ENCODE results near the gene FBXO31. TPM values are rescaled to one million over a fixed set of nuclear protein-coding genes. Genes with fewer than 3 reads are reported as not detected.

FBXO31 gene
- total and polyA plus RNA-seq, 10 of the 15 experiments (the other 5 are each of a cell fraction or from before 2014, with no cell fraction given) = 0.19 to 33.1 (median 10.3) TPM

DNA sequence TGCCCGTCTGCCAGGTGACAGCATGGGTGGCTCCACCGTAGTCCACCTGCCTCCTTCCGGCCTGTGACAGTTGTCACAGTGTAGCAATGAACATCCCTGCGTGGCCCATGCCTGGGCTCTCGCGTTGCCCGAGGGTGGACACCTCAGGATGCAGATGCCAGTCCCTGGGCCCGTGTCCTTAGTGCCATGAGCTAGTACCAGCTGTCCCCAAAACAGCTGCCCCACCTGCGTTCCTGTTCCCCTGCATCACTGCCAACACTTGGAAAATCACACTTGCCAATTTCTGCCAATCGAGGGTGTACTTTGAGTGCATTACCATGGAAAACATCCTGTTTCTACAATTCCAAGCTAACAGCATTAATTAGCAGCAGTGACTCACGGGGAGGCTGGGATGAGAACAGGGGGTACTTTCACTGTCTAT lies 57.4 kb downstream of the FBXO31 start (continued):
- TF ChIP-seq, protein P1, sequence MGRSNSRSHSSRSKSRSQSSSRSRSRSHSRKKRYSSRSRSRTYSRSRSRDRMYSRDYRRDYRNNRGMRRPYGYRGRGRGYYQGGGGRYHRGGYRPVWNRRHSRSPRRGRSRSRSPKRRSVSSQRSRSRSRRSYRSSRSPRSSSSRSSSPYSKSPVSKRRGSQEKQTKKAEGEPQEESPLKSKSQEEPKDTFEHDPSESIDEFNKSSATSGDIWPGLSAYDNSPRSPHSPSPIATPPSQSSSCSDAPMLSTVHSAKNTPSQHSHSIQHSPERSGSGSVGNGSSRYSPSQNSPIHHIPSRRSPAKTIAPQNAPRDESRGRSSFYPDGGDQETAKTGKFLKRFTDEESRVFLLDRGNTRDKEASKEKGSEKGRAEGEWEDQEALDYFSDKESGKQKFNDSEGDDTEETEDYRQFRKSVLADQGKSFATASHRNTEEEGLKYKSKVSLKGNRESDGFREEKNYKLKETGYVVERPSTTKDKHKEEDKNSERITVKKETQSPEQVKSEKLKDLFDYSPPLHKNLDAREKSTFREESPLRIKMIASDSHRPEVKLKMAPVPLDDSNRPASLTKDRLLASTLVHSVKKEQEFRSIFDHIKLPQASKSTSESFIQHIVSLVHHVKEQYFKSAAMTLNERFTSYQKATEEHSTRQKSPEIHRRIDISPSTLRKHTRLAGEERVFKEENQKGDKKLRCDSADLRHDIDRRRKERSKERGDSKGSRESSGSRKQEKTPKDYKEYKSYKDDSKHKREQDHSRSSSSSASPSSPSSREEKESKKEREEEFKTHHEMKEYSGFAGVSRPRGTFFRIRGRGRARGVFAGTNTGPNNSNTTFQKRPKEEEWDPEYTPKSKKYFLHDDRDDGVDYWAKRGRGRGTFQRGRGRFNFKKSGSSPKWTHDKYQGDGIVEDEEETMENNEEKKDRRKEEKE (IDR thresholded peaks at IDR 0.05) = no peak

DNA sequence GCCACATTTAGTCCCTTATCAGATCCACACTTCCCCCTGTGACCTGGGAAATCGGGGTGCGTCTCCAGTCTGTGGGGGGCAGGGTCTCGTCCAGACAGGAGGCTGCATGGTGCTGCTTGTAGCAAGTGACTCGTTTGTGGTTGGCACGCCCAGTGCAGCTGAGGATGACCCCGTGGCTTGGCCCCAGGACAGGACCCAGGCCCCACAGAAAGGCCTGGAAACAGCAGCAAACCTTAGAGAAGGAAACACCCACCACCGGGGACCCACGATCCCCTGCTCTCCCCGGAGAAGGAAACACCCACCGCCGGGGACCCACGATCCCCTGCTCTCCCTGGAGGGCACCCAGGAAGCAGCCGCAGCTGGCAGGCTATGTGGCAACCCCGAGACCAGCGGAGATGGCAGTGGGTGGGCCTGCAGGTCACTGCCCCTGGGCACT lies 58.1 kb downstream of the FBXO31 start:
- Histone ChIP-seq H3K27me3 (replicated peaks in 1 of 2; ENCODE audit: control insufficient read depth in 2 of 2, insufficient read depth in 2 of 2, low read length in 1 of 2) (no peaks in the 10 kb centered on the region), H3K79me2 (ENCODE audit: control insufficient read depth, insufficient read depth, low read length) (no peaks in the 10 kb centered on the region), H3K4me1 (ENCODE audit: control insufficient read depth, insufficient read depth, low read length) (no peaks in the 10 kb centered on the region), H3K27ac (ENCODE audit: control insufficient read depth, insufficient read depth) (no peak overlapping the region), H3K4me3 (no peak overlapping the region), H2AFZ (ENCODE audit: control insufficient read depth, low read depth, low read length) (no peak overlapping the region), H3K9ac (ENCODE audit: control insufficient read depth, insufficient read depth, low read length) (no peak overlapping the region), H3K9me3 (replicated peaks; ENCODE audit: control insufficient read depth, insufficient read depth, low read length) (no peaks in the 10 kb centered on the region), H3K36me3 (ENCODE audit: control insufficient read depth in 2 of 2, insufficient read depth in 2 of 2, low read length in 1 of 2) (peaks cover 4 to 12% of the 10 kb centered on the region in 2 experiments; a peak in 3 of 4 replicates), H4K20me1 (ENCODE audit: control insufficient read depth, insufficient read depth) (no peaks in the 10 kb centered on the region; the same call in 1 of the 2 replicates), H3K4me2 (ENCODE audit: control insufficient read depth, insufficient read depth) (no peak overlapping the region)
- ATAC-seq = no peak
- SMC1A ChIA-PET (ENCODE audit: uncharacterized antibody, unreplicated experiment) = no interaction called here
- WGBS (ENCODE audit: insufficient coverage, insufficient replicate concordance, low lambda C conversion rate, missing lambda C conversion rate) = 52% methylated on average over 14 of the region's 15 CpGs
- in situ Hi-C loops (cut with MboI) (no loop called here), intact Hi-C loops (cut with micrococcal nuclease; ENCODE audit: unreplicated experiment) (no loop called here)
- POLR2A ChIA-PET = no interaction called here
- BruUV-seq (replicated peaks) = no TSS peak
- RAD21 ChIA-PET (ENCODE audit: unreplicated experiment) = interaction anchor here (1.5 kb wide), 1 partner anchor 69 kb away, joined by 3 read pairs; no protein-coding TSS in a partner anchor
- CTCF ChIA-PET = interaction anchor here (2.6 kb wide), 1 partner anchor 70 kb away, joined by 11 read pairs; no protein-coding TSS in a partner anchor
- no peak for DNase-seq (ENCODE audit: low read depth, low spot score)
- no peak for FAIRE-seq
- TF ChIP-seq, protein P2, sequence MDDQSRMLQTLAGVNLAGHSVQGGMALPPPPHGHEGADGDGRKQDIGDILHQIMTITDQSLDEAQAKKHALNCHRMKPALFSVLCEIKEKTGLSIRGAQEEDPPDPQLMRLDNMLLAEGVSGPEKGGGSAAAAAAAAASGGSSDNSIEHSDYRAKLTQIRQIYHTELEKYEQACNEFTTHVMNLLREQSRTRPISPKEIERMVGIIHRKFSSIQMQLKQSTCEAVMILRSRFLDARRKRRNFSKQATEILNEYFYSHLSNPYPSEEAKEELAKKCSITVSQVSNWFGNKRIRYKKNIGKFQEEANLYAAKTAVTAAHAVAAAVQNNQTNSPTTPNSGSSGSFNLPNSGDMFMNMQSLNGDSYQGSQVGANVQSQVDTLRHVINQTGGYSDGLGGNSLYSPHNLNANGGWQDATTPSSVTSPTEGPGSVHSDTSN (IDR thresholded peaks at IDR 0.05; ENCODE audit: insufficient replicate concordance, low read depth, low read length) = no peak
- TF ChIP-seq ZNF274 (IDR thresholded peaks at IDR 0.05; ENCODE audit: insufficient read depth, insufficient read length) = no peak
- TF ChIP-seq TCF7 (IDR thresholded peaks at IDR 0.05; ENCODE audit: borderline replicate concordance) = no peak
- TF ChIP-seq, protein P3, sequence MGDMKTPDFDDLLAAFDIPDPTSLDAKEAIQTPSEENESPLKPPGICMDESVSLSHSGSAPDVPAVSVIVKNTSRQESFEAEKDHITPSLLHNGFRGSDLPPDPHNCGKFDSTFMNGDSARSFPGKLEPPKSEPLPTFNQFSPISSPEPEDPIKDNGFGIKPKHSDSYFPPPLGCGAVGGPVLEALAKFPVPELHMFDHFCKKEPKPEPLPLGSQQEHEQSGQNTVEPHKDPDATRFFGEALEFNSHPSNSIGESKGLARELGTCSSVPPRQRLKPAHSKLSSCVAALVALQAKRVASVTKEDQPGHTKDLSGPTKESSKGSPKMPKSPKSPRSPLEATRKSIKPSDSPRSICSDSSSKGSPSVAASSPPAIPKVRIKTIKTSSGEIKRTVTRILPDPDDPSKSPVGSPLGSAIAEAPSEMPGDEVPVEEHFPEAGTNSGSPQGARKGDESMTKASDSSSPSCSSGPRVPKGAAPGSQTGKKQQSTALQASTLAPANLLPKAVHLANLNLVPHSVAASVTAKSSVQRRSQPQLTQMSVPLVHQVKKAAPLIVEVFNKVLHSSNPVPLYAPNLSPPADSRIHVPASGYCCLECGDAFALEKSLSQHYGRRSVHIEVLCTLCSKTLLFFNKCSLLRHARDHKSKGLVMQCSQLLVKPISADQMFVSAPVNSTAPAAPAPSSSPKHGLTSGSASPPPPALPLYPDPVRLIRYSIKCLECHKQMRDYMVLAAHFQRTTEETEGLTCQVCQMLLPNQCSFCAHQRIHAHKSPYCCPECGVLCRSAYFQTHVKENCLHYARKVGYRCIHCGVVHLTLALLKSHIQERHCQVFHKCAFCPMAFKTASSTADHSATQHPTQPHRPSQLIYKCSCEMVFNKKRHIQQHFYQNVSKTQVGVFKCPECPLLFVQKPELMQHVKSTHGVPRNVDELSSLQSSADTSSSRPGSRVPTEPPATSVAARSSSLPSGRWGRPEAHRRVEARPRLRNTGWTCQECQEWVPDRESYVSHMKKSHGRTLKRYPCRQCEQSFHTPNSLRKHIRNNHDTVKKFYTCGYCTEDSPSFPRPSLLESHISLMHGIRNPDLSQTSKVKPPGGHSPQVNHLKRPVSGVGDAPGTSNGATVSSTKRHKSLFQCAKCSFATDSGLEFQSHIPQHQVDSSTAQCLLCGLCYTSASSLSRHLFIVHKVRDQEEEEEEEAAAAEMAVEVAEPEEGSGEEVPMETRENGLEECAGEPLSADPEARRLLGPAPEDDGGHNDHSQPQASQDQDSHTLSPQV (IDR thresholded peaks at IDR 0.05) = no peak
- TF ChIP-seq, protein P4, sequence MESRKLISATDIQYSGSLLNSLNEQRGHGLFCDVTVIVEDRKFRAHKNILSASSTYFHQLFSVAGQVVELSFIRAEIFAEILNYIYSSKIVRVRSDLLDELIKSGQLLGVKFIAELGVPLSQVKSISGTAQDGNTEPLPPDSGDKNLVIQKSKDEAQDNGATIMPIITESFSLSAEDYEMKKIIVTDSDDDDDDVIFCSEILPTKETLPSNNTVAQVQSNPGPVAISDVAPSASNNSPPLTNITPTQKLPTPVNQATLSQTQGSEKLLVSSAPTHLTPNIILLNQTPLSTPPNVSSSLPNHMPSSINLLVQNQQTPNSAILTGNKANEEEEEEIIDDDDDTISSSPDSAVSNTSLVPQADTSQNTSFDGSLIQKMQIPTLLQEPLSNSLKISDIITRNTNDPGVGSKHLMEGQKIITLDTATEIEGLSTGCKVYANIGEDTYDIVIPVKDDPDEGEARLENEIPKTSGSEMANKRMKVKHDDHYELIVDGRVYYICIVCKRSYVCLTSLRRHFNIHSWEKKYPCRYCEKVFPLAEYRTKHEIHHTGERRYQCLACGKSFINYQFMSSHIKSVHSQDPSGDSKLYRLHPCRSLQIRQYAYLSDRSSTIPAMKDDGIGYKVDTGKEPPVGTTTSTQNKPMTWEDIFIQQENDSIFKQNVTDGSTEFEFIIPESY (IDR thresholded peaks at IDR 0.05) = no peak
- TF ChIP-seq, protein P5, sequence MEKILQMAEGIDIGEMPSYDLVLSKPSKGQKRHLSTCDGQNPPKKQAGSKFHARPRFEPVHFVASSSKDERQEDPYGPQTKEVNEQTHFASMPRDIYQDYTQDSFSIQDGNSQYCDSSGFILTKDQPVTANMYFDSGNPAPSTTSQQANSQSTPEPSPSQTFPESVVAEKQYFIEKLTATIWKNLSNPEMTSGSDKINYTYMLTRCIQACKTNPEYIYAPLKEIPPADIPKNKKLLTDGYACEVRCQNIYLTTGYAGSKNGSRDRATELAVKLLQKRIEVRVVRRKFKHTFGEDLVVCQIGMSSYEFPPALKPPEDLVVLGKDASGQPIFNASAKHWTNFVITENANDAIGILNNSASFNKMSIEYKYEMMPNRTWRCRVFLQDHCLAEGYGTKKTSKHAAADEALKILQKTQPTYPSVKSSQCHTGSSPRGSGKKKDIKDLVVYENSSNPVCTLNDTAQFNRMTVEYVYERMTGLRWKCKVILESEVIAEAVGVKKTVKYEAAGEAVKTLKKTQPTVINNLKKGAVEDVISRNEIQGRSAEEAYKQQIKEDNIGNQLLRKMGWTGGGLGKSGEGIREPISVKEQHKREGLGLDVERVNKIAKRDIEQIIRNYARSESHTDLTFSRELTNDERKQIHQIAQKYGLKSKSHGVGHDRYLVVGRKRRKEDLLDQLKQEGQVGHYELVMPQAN (conservative IDR thresholded peaks at IDR 0.05) = no peak
- no peak for TF ChIP-seq YY1 (IDR thresholded peaks at IDR 0.05; ENCODE audit: low read depth, low read length)
- TF ChIP-seq SREBF2 (IDR thresholded peaks at IDR 0.05; ENCODE audit: low read length) = no peak
